RCC 7860 (cell line): ENCODE data around the gene KLHL42.

Source experiments
- DNase-seq: peaks from one replicate; pipeline ENCODE4 v3.0.0-alpha.2; 2015; ENCODE audit warnings: low spot score
- FAIRE-seq: peaks from 2 replicates; lab custom pipeline; 2012; peaks lifted over from hg19 to GRCh38; lab: Jason Lieb, UNC

KLHL42 gene

DNA sequence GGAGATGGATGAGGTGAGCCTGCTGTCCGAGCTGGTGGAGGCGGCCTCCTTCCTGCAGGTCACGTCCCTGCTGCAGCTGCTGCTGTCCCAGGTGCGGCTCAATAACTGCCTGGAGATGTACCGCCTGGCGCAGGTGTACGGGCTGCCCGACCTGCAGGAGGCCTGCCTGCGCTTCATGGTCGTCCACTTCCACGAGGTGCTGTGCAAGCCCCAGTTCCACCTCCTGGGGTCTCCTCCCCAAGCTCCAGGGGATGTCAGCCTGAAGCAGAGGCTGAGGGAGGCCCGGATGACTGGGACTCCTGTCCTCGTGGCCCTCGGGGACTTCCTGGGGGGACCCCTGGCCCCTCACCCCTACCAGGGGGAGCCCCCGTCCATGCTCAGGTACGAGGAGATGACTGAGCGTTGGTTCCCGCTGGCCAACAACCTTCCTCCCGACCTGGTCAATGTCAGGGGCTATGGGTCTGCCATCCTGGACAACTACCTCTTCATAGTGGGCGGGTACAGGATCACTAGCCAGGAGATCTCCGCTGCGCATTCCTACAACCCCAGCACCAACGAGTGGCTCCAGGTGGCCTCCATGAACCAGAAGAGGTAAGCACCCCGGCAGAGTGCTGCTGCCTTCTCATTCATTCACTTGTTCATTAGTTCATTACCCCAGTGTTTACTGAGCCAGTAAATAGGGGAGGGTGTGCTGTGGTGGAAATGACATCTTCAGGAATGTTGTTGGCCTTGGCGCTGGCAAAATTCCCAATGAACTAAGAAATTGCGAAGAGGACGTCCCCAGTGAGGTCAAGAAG is 777 bp downstream of the KLHL42 start:
- DNase-seq (peak; percentile 23), FAIRE-seq (no peak)

DNA sequence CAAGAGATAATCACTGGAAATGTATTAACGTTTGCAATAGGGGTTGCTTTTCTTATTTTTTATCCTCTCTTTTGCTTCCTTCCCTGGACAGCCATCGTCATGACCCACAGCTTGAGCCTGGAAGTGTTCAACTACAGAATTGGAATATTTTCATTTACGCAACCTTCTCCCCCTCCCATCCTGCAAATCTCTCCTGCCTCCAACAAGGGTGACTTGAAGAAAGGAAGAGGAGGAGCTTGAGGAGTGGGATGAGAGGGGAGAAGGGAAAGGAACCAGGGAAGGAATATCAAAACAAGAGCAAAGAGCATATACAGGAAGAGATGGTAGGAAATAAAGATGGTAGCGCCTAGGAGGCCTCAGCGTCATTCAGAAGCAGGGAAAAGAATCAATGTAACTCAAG is 1.6 kb downstream of the KLHL42 start:
- FAIRE-seq (no peak), DNase-seq (no peak)

DNA sequence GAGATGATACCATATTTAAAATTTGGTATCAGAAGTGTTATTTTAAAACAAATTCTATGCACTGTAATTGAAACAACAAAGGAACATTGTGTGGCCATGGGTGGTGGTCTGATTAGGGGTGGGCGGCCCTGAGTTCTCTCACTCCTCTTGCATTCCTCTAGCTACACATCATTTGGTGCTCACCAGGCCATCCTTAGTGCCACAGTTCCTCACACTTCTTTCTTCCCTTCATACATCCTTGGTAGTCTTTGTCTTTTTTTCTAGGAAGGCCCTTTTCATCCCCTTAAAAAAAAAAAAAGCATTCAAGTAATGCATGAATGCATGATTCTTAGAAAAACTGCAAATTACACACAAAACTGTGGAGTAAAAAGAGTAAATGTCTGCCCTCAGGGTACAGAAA is 2.4 kb downstream of the KLHL42 start:
- FAIRE-seq = no peak
- no peak for DNase-seq

DNA sequence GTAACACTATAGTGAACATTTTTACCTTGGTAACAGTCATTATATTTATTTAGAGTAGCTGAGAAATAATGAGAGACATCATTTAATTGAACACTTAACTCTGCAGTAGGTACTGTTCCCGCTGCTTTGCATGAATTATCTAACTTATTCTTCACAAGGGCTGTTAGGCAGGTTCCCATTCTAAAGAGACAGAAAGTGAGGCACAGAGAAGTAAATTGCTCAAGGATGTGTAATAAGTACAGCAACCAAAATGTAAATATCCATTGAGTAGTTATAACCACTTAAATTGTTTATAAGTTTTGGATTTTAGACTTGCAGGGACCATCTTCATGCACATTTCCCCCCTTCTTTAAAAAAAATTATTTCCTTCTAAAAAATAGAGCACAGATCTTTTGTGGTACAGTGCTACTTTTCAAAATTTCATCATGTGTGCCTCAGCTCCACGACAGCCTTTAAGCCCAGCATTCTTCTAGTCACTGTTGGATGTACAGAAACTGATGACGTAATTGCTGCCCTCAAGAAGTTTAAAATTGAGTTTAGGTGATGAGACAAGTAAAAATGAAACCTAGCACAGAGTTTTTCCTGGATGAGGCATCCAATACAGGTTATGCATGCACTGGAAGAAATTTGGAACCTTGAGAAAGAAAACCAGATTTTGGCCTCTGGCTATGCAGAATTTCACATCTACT is 6.0 kb downstream of the KLHL42 start:
- DNase-seq (peak; percentile 7), FAIRE-seq (no peak)

DNA sequence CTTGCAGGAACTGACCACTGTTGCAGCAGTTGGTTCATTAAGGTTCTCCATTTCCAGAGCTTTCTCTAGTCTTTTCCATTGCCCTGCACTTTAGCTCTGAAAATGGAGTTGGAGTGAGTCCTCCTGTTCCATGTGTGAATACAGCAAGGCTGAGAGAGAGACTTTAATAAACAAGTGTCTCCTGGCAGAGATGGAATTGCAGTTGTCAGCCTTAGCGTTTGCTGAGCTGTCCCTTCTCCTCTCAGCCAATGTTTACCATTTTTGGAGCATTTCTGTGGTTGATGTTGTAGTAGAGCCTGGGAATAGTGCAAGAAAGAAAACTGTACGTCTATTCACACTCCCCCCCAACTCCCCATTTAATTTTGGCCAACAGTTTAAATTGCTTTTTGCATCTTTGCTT is 7.5 kb downstream of the KLHL42 start:
- FAIRE-seq = no peak
- DNase-seq = no peak

DNA sequence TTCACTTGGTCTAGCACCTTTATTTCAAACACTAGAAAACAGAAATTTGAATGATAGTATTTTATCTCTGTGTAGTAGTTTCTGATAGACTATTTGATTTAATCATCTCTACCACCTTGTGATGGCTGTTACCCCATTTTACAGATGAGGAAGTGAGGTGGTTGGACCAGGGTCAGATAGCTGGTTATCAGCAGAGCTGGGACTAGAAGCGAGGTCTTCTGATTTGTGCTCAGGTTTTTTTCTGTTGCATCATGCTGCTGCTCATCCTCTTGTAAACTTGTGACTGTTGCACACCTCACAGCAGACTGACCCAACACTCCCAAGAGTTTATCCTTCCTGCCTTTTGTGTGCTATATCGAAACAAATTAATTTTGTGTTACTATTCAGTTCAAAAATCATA is 10.1 kb downstream of the KLHL42 start:
- no peak for DNase-seq
- FAIRE-seq = no peak

DNA sequence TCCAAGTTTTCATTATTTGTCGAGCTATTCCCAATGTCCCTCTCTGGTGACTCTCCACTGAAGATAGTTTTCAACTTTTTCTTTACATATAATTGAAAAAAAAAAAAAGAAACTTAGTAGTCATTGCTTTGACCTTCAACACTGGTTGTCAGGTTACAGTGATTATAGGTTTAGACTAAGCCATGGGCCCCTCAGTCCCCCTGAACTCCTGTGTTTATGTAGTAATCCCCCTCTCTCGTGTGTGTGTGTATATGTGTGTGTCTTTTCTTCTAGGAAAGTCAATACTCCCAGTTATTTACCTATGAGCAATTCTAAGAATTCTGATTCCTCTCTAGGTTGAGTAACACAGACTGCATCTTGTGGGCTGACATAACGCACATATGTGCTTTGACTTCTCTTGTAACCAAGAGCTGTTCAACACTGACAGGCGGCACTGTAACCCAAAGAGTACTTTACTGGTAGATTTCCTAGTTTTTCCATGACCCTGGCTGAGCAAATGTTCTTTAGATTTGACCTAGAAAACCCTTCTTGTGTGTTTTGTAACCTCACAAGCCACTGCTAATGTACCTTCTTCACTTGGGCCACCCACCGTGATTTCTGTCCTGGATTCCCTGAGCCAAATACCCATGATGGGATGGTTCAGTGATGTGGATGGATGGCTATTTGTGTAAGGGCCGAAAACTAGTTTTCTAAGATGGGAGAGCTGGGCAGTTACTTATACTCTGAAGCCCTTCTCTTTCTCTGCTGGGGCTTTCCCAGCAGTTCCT is 15.0 kb downstream of the KLHL42 start:
- DNase-seq (no peak), FAIRE-seq (no peak)

DNA sequence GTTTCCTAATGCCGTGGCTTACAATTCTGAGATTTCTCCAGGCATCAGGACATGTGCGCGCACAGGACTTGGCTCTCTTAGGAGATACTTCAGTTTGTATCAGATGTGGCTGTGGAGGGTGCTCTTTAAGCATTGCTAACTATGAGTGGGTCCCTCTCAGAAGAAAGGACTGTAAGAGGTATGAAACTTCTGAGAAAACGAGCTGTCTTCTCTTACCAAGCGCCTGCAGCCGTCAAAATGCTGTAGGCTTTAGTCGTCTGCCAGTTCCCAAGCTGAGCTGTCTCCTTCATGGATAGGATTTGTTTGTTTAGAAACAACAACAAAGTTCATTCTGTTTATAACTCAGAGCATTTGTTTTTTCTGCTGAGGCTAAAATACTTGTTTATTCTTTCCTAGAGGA is 16.1 kb downstream of the KLHL42 start:
- FAIRE-seq = no peak
- DNase-seq = no peak

DNA sequence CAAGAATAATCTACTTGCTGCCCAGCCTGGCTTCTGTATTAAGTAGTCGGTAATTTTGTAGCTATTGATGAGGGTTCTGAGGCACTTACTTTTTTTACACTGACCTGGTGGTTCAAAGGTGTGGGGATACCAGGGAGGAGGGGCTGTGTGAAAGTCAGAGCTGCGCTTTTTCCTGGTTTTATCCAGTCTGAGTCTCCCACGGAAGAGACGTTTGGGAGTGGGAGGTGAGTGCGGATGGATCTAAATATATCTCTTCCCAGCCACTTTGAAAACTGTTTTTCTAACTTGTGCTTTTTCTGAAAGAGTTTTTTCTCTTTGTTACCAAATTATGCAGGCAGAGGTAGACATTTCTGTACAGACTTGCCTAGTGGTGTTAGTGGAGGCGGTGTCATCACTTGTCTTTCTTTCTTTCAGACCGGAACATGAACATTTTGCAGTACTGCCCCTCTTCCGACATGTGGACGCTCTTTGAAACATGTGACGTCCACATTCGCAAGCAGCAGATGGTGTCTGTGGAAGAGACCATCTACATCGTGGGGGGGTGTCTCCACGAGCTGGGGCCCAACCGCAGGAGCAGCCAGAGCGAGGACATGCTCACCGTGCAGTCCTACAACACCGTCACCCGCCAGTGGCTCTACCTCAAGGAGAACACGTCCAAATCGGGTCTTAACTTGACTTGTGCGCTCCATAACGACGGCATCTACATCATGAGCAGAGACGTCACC is 17.4 kb downstream of the KLHL42 start:
- DNase-seq (no peak), FAIRE-seq (no peak)

DNA sequence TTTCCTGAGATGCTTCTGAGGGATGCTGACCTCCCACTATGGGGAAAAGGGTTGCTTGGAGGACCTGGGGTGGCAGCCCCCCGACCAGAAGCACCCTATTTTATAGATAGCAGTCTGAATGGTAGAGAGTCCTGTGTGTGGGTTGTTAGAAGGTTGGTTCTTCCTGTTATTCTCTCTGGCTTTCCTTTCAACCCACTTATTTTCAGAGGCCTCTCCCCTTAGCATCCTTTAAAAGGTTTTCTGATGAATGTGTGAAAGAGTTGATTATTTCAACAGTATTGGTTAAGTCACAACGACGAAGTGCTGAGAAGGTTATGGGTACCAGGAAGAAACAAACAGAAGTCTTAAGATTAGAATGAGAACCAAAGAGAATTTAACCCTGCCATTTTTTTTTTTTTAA is 20.8 kb downstream of the KLHL42 start:
- DNase-seq = no peak
- FAIRE-seq = no peak

DNA sequence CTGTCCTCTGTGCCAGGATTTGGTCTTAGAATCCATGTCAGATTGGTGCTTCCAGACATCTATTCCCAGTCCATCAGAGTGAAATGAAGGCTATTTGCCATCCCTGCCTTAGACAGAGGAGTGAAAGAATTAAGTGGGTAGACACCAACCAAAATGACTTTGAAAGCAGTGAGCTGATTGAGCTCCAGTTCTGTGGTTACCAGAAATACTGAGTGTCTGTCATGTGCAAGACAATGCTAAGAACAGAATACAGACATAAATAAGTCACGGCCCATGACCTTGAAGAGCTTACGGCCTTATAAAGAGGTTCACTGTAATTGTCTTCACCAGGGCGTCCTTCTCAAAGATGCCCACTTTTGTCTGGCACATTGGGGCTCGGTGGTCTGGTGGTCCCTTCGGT is 21.6 kb downstream of the KLHL42 start:
- FAIRE-seq = no peak
- no peak for DNase-seq

DNA sequence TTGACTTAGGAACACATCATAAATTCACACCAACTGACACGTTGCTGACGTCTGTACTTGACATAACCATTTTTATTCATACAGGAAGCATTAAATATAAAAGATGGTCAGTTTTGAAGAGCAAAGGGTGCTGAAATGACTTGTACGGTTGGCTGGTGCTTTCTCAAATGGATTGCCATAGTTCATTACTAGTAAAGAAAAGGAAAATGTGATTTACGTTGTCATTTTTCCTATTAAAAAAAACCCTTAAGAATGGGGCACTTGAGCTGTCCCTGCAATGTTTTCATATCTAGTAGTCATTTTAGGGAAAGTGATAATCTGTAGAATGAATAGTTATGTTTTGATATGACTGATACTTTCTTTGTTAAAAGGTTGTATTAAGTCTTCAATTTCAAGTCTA is 22.5 kb downstream of the KLHL42 start:
- no peak for DNase-seq
- FAIRE-seq = no peak

DNA sequence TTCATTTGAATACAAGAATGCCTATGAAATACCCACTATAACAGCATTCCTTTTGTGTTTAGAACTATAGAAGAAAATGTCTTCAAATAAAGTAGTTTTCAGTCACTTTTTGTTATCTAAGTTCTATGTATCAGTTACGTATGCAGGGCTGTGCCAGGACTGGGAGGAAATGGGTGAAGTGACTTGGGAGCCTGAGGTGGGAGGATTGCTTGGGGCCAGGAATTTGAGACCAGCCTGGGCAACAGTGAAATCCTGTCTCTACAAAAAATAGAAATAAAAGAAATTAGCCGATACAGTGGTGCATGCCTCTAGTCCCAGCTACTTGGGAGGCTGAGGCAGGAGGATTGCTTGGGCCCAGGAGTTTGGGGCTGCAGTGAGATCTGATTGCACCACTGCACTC is 22.9 kb downstream of the KLHL42 start:
- DNase-seq (no peak), FAIRE-seq (no peak)

DNA sequence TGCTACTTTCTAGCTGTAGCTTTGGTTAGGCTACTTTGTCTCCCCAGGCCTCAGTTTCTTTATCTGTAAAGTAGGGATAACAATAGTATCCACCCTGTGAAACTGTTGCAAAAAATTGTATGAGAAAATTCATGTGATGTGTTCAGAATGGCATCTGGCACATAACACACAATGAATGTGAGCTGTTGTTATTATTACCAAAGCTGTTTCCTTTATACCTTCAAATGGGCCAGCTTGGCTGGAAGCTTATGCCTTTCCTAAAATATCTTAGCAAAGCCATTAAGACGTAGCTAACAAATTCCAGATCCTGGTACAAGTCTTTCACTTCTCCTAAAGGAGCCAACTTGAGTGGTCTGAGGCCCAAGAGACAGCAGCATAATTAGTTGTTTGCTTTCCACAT is 25.2 kb downstream of the KLHL42 start:
- FAIRE-seq = no peak

DNA sequence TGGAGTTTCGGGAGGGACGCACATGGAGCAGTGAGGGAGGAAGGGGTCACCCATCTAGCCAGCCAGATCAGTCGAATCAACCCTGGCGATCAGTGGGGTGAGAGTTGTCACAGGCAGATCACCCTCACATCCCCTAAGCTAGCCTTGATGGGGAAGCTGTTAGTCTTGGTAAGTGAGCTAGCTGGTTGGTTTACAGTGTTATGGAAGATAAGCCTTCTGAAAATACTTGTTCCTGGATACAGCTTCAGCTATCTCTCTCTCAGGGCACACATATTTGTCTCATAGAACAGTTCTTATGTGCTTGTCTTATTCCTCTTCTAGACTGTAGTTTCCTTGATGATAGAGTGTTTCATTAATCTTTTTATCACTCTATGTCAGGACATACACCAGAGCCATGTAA is 26.2 kb downstream of the KLHL42 start:
- FAIRE-seq (no peak), DNase-seq (no peak)

More for the DNA sequence above, 25.2 kb downstream of the KLHL42 start:
- DNase-seq = no peak

DNA sequence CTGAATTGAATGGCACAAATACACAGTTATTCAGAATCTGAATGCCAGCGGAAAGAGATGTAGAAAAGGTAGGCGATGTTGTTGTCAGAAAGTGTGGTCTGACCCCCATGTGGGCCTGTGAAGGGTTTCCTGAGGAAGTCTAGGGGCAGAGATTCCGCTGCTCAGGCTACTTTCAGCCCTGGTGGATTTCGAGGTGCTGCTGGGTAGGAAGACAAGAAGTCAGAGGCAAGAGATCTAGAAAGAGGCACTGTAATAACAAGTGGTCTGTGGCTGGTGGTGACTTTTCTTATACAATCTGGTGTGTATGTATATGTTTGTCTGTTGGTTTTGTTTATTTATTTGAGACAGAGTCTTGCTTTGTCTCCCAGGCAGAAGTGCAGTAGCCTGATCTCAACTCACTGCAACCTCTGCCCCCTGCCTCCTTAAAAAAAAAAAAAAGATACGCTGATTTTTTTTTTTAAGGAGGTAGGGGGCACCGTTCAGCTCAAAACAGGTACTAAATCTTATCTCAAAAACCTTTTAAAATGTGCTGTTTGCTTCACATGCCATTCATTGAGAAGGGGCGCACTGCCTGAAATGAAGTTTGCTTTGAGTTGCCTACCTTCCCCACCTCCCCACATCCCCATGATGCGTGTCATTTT is 27.1 kb downstream of the KLHL42 start:
- no peak for DNase-seq
- FAIRE-seq = no peak

DNA sequence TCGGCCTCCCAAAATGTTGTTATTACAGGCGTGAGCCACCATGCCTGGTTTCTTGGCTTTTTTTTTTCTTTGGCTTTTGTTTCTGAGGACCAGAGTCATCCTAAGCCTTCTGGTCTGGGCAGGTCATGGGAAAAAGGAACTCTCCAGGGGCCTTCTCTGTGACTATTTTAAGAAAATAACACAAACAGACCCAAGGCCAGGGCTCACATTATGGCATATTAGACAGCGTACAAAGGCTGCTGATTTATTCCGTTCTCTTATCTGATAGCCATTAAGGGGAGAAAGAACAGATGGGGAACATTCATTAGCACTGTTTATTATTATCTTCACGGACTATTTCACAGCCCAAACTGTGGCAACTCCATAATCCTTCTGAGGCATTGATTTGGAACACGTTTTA is 28.8 kb downstream of the KLHL42 start:
- FAIRE-seq (no peak), DNase-seq (no peak)

DNA sequence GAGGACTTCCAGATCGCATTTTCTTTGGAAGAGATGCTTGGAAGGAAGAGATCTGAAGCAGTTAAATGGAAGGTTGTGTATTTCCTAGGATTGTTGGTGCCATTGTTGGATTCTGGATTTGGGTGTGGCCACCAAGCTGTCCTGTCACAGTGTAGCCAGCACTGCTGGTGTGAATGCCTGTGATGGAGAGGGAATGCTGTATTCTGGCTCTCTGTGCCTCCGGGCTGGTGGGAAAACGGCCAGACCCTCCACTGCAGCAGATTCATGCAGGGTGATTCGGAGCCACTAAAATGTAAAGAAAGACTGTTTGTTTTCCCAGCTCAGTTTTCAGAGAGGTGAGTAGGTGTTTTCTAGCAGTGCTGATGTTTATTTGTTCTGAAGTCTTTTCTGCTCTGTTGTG is 30.7 kb downstream of the KLHL42 start:
- FAIRE-seq (no peak), DNase-seq (no peak)

DNA sequence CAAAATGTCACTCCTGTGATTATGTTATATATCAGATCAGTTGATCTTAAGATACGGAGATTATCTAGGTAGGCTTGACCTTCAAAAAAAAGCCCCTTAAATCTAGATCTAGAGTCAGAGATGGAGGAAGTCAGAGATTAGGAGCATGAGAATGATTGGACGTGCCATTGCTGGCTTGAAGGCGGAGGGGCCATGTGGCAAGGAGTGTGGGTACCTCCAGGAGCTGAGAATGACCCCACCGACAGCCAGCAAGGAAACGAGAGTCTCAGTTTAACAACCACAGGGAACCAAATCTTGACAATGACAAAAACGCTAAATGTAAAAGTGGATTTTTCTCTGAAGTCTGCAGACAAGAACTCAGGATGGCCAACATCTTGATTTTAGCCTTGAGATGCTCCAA is 32.5 kb downstream of the KLHL42 start:
- FAIRE-seq = no peak

DNA sequence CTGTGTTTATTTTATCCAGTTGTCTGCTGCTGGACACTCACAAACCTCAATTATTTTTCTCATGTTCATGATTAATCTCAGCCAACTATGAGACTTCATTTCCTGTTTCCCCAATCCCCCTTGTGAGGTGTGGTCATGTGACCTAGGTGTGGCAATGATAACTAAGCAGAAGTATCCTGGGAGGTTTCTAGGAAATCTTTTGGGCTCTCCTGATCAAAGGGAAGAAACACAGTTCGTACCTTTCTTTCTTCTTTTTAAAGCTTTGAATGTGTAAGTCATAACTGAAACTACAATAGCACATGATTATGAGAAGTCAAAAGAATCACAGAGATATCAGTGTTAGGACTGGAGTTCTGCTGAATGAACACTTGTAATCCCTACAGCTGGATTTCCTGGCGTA is 34.4 kb downstream of the KLHL42 start:
- FAIRE-seq = no peak
- no peak for DNase-seq

More for the DNA sequence above, 32.5 kb downstream of the KLHL42 start:
- no peak for DNase-seq
